ENCODE data around the gene ELMO2. TPM values are rescaled to one million over a fixed set of nuclear protein-coding genes. Genes with fewer than 3 reads are reported as not detected.

Gene ELMO2
- total RNA-seq, 1 donor from 2014 or later = 57.8 TPM

DNA sequence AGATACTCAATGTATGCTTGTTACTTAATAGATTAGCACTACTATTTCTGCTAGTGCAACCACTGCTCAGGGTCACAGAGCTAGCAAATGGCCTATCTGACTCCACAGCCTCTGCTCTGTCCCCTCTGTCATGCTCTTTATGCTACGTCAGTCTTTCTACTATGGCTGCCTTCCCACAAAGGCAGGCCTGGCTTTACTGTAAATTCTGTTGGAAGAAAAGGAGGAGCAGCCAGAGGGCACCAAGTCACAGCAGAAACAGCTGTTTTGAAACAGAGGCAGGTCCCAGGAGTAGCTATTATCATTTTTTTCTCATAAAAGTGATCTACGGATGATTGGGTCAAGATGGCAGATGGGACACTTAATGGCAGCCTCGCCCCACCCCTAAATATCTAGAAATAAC, 10.0 kb upstream of the ELMO2 start:
- peaks cover 63% of the 10 kb centered on the region for H3K27me3 Mint-ChIP-seq (ENCODE audit: unreplicated experiment)
- H3K4me3 Mint-ChIP-seq (ENCODE audit: unreplicated experiment) = no peak overlapping the region
- H3K27ac Mint-ChIP-seq (ENCODE audit: unreplicated experiment) = no peak overlapping the region
- no peak for TF ChIP-seq CTCF (IDR thresholded peaks at IDR 0.05)
- H3K4me1 Mint-ChIP-seq (ENCODE audit: unreplicated experiment) = no peaks in the 10 kb centered on the region
- peaks cover 3% of the 10 kb centered on the region for H3K9me3 Mint-ChIP-seq (ENCODE audit: unreplicated experiment)
- DNase-seq (ENCODE audit: extremely low spot score, unreplicated experiment) = no peak
- H3K36me3 Mint-ChIP-seq (ENCODE audit: unreplicated experiment) = no peaks in the 10 kb centered on the region

GRCh38 chr20:46415773-46416172, 9.4 kb upstream of the ELMO2 start:
- H3K27ac Mint-ChIP-seq (ENCODE audit: unreplicated experiment) = no peak overlapping the region
- no peak for DNase-seq (ENCODE audit: extremely low spot score, unreplicated experiment)
- TF ChIP-seq CTCF (IDR thresholded peaks at IDR 0.05) = no peak
- peaks cover 2% of the 10 kb centered on the region for H3K4me1 Mint-ChIP-seq (ENCODE audit: unreplicated experiment)
- peaks cover 57% of the 10 kb centered on the region for H3K27me3 Mint-ChIP-seq (ENCODE audit: unreplicated experiment)
- no peaks in the 10 kb centered on the region for H3K36me3 Mint-ChIP-seq (ENCODE audit: unreplicated experiment)
- H3K4me3 Mint-ChIP-seq (ENCODE audit: unreplicated experiment) = no peak overlapping the region
- H3K9me3 Mint-ChIP-seq (ENCODE audit: unreplicated experiment) = peaks cover 3% of the 10 kb centered on the region

DNA sequence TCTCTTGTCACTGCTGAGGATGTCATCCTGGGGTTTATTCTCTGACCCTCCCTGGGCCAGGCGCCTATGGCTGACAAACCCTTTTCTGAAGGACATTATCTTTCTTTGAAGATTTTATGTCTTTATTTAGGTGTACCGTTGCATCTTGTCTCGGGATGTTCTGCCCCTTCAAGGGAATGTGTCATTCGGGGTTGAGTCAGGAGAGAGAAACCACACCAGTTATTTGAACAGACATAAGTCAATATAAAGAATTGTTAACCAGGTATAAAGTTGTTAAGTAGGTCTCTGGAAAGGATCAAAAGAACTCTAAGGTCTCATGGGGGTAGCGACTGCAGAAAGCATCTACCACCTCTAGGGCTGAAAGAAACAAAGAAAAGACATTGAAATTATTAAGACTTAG, 8.2 kb upstream of the ELMO2 start:
- Mint-ChIP-seq H3K27ac (ENCODE audit: unreplicated experiment) (no peak overlapping the region), H3K27me3 (ENCODE audit: unreplicated experiment) (peaks cover 51% of the 10 kb centered on the region)

DNA sequence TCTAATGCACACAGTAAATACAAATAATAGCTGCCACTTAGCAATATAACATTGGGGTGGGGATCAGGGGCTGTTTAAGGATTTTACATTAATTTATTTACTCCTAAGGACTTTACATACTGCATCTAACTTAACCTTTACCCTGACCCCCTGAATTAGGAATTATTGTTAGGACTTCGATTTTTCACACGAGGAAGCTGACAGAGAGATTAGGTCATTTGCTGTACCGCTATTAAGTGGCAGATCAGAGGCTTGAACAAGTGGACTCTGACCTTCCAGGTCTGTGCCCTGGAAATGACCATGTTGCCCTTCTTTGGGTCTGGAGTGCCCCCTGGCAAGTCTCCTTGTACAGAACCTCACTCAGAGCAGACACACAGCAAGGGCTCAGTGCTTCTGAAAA, 5.2 kb upstream of the ELMO2 start:
- Mint-ChIP-seq H3K27me3 (ENCODE audit: unreplicated experiment) (peaks cover 28% of the 10 kb centered on the region), H3K27ac (ENCODE audit: unreplicated experiment) (no peak overlapping the region), H3K4me1 (ENCODE audit: unreplicated experiment) (peaks cover 14% of the 10 kb centered on the region), H3K9me3 (ENCODE audit: unreplicated experiment) (no peaks in the 10 kb centered on the region), H3K36me3 (ENCODE audit: unreplicated experiment) (no peaks in the 10 kb centered on the region), H3K4me3 (ENCODE audit: unreplicated experiment) (no peak overlapping the region)
- no peak for DNase-seq (ENCODE audit: extremely low spot score, unreplicated experiment)
- no peak for TF ChIP-seq CTCF (IDR thresholded peaks at IDR 0.05)

More for the DNA sequence above, 8.2 kb upstream of the ELMO2 start:
- H3K4me3 Mint-ChIP-seq (ENCODE audit: unreplicated experiment) = no peak overlapping the region
- peaks cover 4% of the 10 kb centered on the region for H3K4me1 Mint-ChIP-seq (ENCODE audit: unreplicated experiment)
- H3K36me3 Mint-ChIP-seq (ENCODE audit: unreplicated experiment) = no peaks in the 10 kb centered on the region
- TF ChIP-seq CTCF (IDR thresholded peaks at IDR 0.05) = no peak
- H3K9me3 Mint-ChIP-seq (ENCODE audit: unreplicated experiment) = peaks cover 3% of the 10 kb centered on the region
- DNase-seq (ENCODE audit: extremely low spot score, unreplicated experiment) = no peak

GRCh38 chr20:46408281-46408731, 1.9 kb upstream of the ELMO2 start:
- Mint-ChIP-seq H3K27me3 (ENCODE audit: unreplicated experiment) (peaks cover 5% of the 10 kb centered on the region), H3K4me3 (ENCODE audit: unreplicated experiment) (no peak overlapping the region), H3K4me1 (ENCODE audit: unreplicated experiment) (peaks cover 26% of the 10 kb centered on the region), H3K27ac (ENCODE audit: unreplicated experiment) (no peak overlapping the region), H3K9me3 (ENCODE audit: unreplicated experiment) (no peaks in the 10 kb centered on the region), H3K36me3 (ENCODE audit: unreplicated experiment) (no peaks in the 10 kb centered on the region)
- peak; percentile 49 for DNase-seq (ENCODE audit: extremely low spot score, unreplicated experiment)
- TF ChIP-seq CTCF (IDR thresholded peaks at IDR 0.05) = no peak

All from osteocyte (in vitro differentiated cells).